KMS-11 (cell line): ENCODE measurements around the gene RNF43.

ENCODE experiments used
- H2AFZ ChIP-seq: fragments of 200-600 bp; sonication (generic); 2 replicates; pipeline ENCODE4 v1.6.1; 2016; ENCODE audit warnings: antibody characterized with exemption, mixed run types, low read depth
- H3K27ac ChIP-seq: fragments of 200-600 bp; sonication (generic); 2 replicates; pipeline ENCODE4 v1.6.1; 2016; ENCODE audit warnings: mild to moderate bottlenecking, mixed run types
- H3K27me3 ChIP-seq: fragments of 200-600 bp; sonication (generic); 2 replicates; pipeline ENCODE4 v1.6.1; 2017; ENCODE audit warnings: mild to moderate bottlenecking, low read depth, mixed run types, moderate library complexity; ENCODE audit not compliant: insufficient read depth
- H3K36me3 ChIP-seq: fragments of 200-600 bp; sonication (generic); 2 replicates; pipeline ENCODE4 v1.6.1; 2017; ENCODE audit warnings: mild to moderate bottlenecking, mixed run types; ENCODE audit not compliant: insufficient read depth
- H3K4me1 ChIP-seq: fragments of 200-600 bp; sonication (generic); 2 replicates; pipeline ENCODE4 v1.6.1; 2016; ENCODE audit warnings: mild to moderate bottlenecking, low read depth, mixed run types; ENCODE audit not compliant: poor library complexity, severe bottlenecking
- H3K4me2 ChIP-seq: fragments of 200-600 bp; sonication (generic); 2 replicates; pipeline ENCODE4 v1.7.0; 2016; ENCODE audit warnings: mild to moderate bottlenecking, mixed run types
- H3K4me3 ChIP-seq: fragments of 200-600 bp; sonication (generic); IDR thresholded peaks from 2 replicates; pipeline ENCODE4 v1.6.1; 2017; ENCODE audit warnings: low read depth, low read length, mixed read lengths; ENCODE audit not compliant: insufficient read depth
- H3K79me2 ChIP-seq: fragments of 200-600 bp; sonication (generic); 2 replicates; pipeline ENCODE4 v1.6.1; 2016; ENCODE audit warnings: low read depth, mixed run types; ENCODE audit not compliant: insufficient read depth
- H3K9ac ChIP-seq: fragments of 200-600 bp; sonication (generic); 2 replicates; pipeline ENCODE4 v1.6.1; 2016; ENCODE audit warnings: mild to moderate bottlenecking, mixed run types
- H4K20me1 ChIP-seq: fragments of 200-600 bp; sonication (generic); 2 replicates; pipeline ENCODE4 v1.6.1; 2016; ENCODE audit warnings: mild to moderate bottlenecking, mixed run types; ENCODE audit not compliant: insufficient read depth
- CTCF ChIP-seq: fragments of 200-600 bp; sonication (generic); conservative IDR thresholded peaks from 2 replicates; pipeline ENCODE4 v1.6.1; 2017; ENCODE audit warnings: low read depth, mild to moderate bottlenecking, antibody characterized with exemption, low read length, moderate library complexity, mixed read lengths

RNF43 gene

GRCh38 chr17:58417300-58418092 is at the start of gene RNF43:
TSS of gene RNF43 (minus strand) at chr17:58417534. CDS start at chr17:58415577, 1,957 bp downstream.
- Histone ChIP-seq H3K4me3 (no peak within 1 kb of the TSS), H3K4me1 (peaks cover 28% of the 10 kb centered on the region), H2AFZ (peak within 1 kb of the TSS; percentile 65), H3K27ac (peak within 1 kb of the TSS; percentile 27; the same call in 1 of the 2 replicates), H3K9ac (peak within 1 kb of the TSS; percentile 25; the same call in 1 of the 2 replicates), H3K36me3 (no peaks in the 10 kb centered on the region), H3K27me3 (no peaks in the 10 kb centered on the region), H3K79me2 (no peaks in the 10 kb centered on the region), H3K4me2 (peak within 1 kb of the TSS; percentile 65), H4K20me1 (no peaks in the 10 kb centered on the region)
- peak; percentile 90 for TF ChIP-seq CTCF

GRCh38 chr17:58455491-58455890 is 38.2 kb upstream of the RNF43 start:
- no peak overlapping the region for H2AFZ ChIP-seq
- no peak overlapping the region for H3K4me3 ChIP-seq
- TF ChIP-seq CTCF = no peak
- no peaks in the 10 kb centered on the region for H4K20me1 ChIP-seq
- no peak overlapping the region for H3K4me2 ChIP-seq
- no peaks in the 10 kb centered on the region for H3K79me2 ChIP-seq
- no peaks in the 10 kb centered on the region for H3K36me3 ChIP-seq
- no peak overlapping the region for H3K9ac ChIP-seq
- no peak overlapping the region for H3K27ac ChIP-seq
- H3K27me3 ChIP-seq = no peaks in the 10 kb centered on the region
- no peaks in the 10 kb centered on the region for H3K4me1 ChIP-seq

- no peaks in the 10 kb centered on the region for H4K20me1 ChIP-seq
- H2AFZ ChIP-seq = no peak overlapping the region
- H3K36me3 ChIP-seq = no peaks in the 10 kb centered on the region
- no peak overlapping the region for H3K4me2 ChIP-seq
- no peak overlapping the region for H3K27ac ChIP-seq
- H3K9ac ChIP-seq = no peak overlapping the region
- no peaks in the 10 kb centered on the region for H3K79me2 ChIP-seq
- H3K27me3 ChIP-seq = no peaks in the 10 kb centered on the region
- H3K4me1 ChIP-seq = no peaks in the 10 kb centered on the region
- H3K4me3 ChIP-seq = no peak overlapping the region
- no peak for TF ChIP-seq CTCF
Observed at GRCh38 chr17:58452738-58453137, 35.4 kb upstream of the RNF43 start.

GRCh38 chr17:58447039-58447975 is 30.0 kb upstream of the RNF43 start:
- H3K79me2 ChIP-seq = no peaks in the 10 kb centered on the region
- H3K27ac ChIP-seq = no peak overlapping the region
- no peaks in the 10 kb centered on the region for H3K36me3 ChIP-seq
- H4K20me1 ChIP-seq = no peaks in the 10 kb centered on the region
- no peaks in the 10 kb centered on the region for H3K4me1 ChIP-seq
- H3K9ac ChIP-seq = no peak overlapping the region
- no peak overlapping the region for H3K4me2 ChIP-seq
- H3K4me3 ChIP-seq = no peak overlapping the region
- no peak overlapping the region for H2AFZ ChIP-seq
- peak; percentile 92 for TF ChIP-seq CTCF
- no peaks in the 10 kb centered on the region for H3K27me3 ChIP-seq
